ENCODE measurements around the gene PTPRE. TPM values are rescaled to one million over a fixed set of nuclear protein-coding genes. Genes with fewer than 3 reads are reported as not detected.

PTPRE gene
- total RNA-seq, 2 experiments from 2014 or later: 33.3 to 38.3 TPM

DNA sequence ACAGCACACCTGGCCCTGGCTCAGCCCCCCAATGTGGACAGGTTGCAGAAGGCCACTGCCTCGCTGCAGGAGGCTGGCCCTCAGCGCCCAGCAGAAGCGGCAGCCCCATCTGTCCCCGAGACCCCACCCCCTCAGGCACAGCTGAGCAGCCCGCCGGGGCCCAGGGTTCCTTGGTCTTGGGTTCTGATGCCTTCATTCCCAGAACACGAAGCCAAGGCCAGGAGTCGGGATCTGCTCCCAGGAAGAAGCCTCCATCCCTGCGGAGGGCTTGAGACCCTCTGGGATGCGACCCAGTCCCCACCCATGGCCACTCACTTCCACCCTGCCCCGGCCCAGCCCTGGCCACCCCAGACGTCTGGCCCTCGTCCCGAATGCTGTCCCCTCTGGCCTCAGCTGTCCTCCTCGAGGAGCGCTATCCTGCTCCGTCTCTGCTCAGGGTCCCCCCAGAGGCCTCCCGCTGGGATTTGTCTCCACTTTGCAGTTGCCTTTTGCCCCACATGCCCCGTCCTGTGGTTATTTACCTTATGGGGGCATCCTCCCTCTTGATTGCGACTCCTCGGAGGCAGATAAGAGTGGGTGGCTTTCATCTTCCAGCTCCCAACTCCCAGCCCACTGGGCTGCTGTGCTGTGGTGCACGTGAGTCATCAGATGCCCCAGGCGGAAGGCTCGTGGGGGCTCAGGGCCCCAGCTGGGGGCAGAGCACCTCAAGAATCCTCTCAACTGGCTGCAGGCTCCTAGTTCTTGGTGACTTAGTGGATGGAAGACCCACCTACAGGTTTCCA is 121.8 kb downstream of the PTPRE start:
- ChIA-PET POLR2A (no interaction called here), CTCF (interaction anchor here (1.1 to 2.6 kb wide), 2 partner anchors 15 to 41 kb away, joined by 5 to 12 read pairs; no protein-coding TSS in a partner anchor)

DNA sequence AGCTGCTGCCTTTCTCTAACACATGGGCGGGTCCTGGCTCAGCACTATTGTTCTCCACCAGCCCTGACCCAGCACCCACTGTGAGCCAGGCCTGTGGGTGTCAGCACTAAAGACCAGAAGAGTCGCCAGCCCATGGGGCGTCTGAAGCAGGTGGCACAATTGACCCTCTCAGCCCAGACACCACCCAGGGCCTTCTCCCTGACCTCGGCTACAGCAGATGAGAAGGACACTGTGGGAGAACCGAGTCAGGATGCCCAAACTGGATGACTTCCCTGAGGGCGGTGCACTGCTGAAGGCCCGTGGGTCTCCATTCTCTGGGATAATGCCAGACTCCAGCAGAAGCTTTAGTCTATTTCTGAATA is 122.4 kb downstream of the PTPRE start:
- CTCF ChIA-PET: interaction anchor here (1.1 to 2.6 kb wide), 2 partner anchors 15 to 40 kb away, joined by 5 to 12 read pairs; no protein-coding TSS in a partner anchor
- POLR2A ChIA-PET: no interaction called here

GRCh38 chr10:128029731-128030369 is 122.9 kb downstream of the PTPRE start:
- CTCF ChIA-PET: interaction anchor here (1.1 to 2.6 kb wide), 2 partner anchors 14 to 40 kb away, joined by 5 to 12 read pairs; no protein-coding TSS in a partner anchor
- POLR2A ChIA-PET: no interaction called here

DNA sequence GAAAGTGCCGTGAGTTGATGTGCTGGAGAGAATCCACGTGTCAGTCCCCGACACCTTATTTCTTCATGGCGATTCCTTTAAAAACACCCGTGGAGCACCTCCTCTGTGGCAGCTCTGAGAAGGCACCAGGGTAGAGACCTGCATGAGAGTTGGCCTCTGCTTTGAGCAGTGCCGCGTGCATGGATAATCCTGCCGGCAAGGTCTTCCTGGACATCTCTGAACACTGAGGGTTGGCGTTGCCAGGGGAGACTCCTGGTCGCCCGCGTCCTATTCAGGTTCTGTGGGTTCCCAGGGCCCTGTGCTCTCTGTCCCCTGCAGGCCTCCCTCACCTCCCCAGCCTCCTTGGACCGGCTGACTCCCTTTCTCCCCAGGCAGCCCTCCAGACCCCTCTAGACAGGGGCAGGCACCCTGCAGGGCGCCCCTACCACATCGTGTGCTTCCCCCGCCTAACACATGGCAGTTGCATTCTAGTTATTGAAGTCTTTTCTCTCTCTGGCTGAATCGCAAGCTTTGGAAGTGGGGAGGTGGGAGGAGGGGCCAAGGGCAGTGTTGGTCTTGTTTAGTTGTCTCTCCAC is 123.7 kb downstream of the PTPRE start:
- POLR2A ChIA-PET: no interaction called here
- CTCF ChIA-PET: interaction anchor here (0.9 kb wide), 1 partner anchor 39 kb away, joined by 3 read pairs; no protein-coding TSS in a partner anchor

DNA sequence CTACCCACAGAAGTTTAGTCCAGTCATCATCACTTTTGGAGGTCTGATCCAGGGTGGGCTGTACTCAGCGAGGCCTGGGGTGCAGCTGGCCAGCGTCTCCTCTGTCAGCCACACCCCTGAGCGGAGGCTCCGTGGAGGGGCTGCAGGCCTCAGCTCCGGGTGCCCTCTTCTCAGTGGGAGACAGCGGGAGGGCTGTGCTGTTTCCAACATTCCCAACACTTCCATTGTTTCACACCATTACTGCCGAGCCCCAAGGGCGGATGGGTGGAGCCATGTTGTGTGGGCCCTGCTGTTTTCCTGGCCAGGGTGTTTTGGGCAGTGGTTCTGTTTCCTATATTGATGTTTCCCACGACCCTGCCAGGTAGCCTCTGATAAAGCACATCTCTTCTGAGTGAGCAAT is 124.3 kb downstream of the PTPRE start:
- POLR2A ChIA-PET: no interaction called here

GRCh38 chr10:128032466-128032865 is 125.6 kb downstream of the PTPRE start:
- POLR2A ChIA-PET: no interaction called here
- CTCF ChIA-PET: interaction anchor here (0.9 to 7.2 kb wide), 2 partner anchors 16 to 36 kb away, joined by 3 to 71 read pairs; no protein-coding TSS in a partner anchor

More for the DNA sequence above, 124.3 kb downstream of the PTPRE start:
- CTCF ChIA-PET: interaction anchor here (0.9 kb wide), 1 partner anchor 38 kb away, joined by 3 read pairs; no protein-coding TSS in a partner anchor

DNA sequence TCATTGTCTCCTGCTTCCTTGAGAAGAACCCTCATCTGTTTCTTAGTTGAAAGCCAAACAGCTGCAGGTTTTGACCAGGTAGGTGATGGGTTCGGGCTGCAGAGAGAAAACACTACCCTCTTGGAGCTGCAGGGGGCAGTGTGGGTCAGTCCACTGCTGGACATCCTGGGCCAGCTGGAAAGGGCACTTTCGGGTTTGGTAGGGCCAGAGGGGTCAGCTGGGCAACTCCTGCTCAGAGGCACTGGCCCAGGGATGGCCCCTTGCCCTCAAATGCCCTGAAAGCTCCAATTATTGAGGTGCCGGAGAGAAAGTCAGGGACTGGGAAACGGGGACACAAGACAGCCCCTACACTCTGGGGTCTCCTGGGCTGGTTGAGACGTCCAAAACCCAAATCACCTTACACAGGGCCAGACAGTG is 128.7 kb downstream of the PTPRE start:
- POLR2A ChIA-PET: interaction anchor here (0.9 kb wide), 1 partner anchor 12 kb away, joined by 3 read pairs; no protein-coding TSS in a partner anchor
- CTCF ChIA-PET: interaction anchor here (0.6 to 7.2 kb wide), 24 partner anchors 9 to 320 kb away, joined by 3 to 71 read pairs (median 6); partner anchors contain the start of gene PTPRE

GRCh38 chr10:128036011-128036615 is 129.2 kb downstream of the PTPRE start:
- POLR2A ChIA-PET: interaction anchor here (0.9 kb wide), 1 partner anchor 11 kb away, joined by 3 read pairs; no protein-coding TSS in a partner anchor
- CTCF ChIA-PET: interaction anchor here (0.8 to 7.2 kb wide), 21 partner anchors 8 to 321 kb away, joined by 3 to 71 read pairs (median 6); no protein-coding TSS in a partner anchor

DNA sequence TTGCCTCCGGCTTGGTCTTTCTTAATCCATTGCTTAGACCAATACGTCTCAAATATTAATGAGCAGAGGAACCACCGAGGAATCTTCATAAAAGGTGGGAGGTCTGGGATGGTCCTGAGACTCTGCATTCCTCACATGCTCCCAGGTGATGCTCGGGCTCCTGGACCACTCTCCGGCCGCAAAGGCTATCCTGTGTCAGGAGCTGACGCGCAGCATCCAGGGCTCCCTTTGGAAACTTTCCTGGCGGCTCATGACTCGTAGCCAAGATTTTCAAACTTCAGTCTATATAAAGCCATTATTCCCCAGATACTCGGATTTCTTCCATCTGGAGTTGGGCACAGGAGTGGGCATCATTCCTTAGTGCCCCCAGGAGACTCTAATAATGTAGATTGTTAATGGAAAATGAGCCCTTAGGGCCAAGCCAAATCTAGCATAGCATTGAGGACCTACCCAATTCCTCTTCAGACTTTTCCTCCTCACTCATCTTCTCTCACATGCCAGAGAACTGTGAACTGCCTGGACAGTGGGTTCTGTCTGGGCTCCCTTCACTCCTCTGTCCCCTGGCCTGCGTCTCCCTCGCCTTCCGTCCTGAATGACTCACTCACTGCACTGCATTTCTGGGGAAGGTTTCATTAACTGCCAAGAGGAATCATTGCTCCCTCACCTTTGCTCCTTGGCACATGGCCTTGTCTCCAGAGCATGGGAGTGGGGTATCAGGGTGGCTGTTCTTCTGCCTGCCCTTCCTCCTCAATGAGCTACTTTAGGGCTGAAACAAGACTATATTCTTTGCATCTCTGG is 130.0 kb downstream of the PTPRE start:
- POLR2A ChIA-PET: no interaction called here

DNA sequence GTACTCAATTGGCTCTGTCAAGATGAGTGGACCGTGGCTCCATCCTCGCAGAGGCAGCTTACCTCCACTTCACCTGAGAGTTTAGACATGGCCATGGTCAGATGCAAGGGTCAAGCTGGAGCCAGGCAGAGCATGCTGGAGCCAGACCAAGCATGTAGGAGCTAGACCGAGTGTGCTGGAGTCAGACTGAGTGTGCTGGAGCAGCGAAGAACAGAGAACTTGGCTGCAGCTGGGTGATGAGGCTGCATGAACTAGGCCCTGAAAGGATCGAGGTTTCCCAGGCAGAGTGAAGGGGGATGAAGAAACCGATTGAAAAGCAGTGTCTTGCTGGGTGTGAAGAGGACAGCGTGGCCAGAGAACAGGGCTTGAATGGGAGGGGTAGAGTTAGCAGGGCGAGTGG is 133.2 kb downstream of the PTPRE start:
- POLR2A ChIA-PET: no interaction called here
- CTCF ChIA-PET: interaction anchor here (2.4 kb wide), 1 partner anchor 29 kb away, joined by 9 read pairs; no protein-coding TSS in a partner anchor

More for the DNA sequence above, 130.0 kb downstream of the PTPRE start:
- CTCF ChIA-PET: interaction anchor here (1.3 to 7.2 kb wide), 6 partner anchors 7 to 106 kb away, joined by 3 to 71 read pairs (median 14); no protein-coding TSS in a partner anchor

DNA sequence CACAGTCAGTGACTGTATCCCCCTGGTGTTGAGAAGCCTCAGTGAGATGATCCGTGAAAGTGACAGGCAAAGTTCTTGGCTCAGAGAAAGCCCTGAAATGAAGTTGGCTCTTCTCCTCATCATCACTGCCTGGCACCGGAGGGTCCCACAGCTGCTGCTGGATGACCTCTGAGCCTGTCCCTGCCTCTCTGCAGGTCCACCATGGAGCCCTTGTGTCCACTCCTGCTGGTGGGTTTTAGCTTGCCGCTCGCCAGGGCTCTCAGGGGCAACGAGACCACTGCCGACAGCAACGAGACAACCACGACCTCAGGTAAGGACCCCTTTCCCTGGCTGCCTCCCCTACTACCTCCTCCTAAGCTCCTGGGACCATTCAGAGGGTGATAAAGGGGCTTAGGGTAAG is 133.8 kb downstream of the PTPRE start:
- CTCF ChIA-PET: interaction anchor here (2.4 kb wide), 1 partner anchor 28 kb away, joined by 9 read pairs; no protein-coding TSS in a partner anchor
- POLR2A ChIA-PET: no interaction called here

DNA sequence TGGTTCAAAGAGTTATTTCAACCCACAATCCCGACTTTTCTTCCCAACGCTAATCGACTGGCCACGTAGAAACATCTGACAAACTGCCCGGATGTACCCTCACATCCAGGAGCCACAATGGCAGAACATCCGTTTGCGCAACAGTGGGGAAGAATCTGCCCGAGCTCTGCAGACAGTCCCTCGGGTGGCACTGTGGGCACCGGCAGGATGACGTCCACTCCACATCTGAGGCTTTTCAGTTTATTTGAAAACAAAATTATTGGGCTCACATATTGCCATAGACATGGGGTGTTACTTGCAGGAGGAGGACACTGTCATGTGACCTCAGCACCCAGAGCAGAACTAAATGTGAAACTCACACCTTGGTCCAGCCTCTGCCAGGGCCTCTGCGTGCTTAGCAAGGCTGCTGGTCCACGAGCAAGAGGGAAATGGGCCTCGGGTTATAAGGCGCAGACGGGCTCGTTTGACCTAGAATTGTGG is 135.3 kb downstream of the PTPRE start:
- CTCF ChIA-PET: interaction anchor here (1.1 kb wide), 1 partner anchor 27 kb away, joined by 4 read pairs; no protein-coding TSS in a partner anchor
- POLR2A ChIA-PET: interaction anchor here (0.8 kb wide), 1 partner anchor 22 kb away, joined by 3 read pairs; no protein-coding TSS in a partner anchor

GRCh38 chr10:128043259-128044045 is 136.5 kb downstream of the PTPRE start:
- ChIA-PET CTCF (interaction anchor here (1.1 to 3.5 kb wide), 5 partner anchors 8 to 32 kb away, joined by 4 to 20 read pairs (median 5); no protein-coding TSS in a partner anchor), POLR2A (interaction anchor here (0.8 kb wide), 1 partner anchor 21 kb away, joined by 3 read pairs; no protein-coding TSS in a partner anchor)

DNA sequence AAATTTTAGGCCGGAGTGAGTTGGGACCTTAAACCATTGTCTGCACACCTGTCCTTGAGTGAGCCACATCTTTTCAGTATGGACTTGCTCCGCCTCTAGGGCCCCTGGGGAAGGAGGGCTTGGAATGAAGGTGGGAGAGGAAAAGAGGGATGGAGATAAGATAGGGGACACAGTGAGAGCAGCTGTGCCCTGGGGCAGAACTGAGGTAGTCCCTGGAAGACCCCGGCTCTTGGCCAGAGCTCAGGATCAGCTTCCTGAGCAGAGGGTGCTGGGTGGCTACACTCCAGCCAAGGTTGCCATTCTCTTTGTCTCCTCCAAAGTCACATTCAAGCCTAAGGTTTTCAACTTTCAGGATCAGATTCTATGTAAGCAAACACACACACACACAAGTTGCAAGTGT is 137.3 kb downstream of the PTPRE start:
- ChIA-PET CTCF (interaction anchor here (1.6 to 3.5 kb wide), 4 partner anchors 9 to 33 kb away, joined by 5 to 20 read pairs (median 8); no protein-coding TSS in a partner anchor), POLR2A (no interaction called here)

DNA sequence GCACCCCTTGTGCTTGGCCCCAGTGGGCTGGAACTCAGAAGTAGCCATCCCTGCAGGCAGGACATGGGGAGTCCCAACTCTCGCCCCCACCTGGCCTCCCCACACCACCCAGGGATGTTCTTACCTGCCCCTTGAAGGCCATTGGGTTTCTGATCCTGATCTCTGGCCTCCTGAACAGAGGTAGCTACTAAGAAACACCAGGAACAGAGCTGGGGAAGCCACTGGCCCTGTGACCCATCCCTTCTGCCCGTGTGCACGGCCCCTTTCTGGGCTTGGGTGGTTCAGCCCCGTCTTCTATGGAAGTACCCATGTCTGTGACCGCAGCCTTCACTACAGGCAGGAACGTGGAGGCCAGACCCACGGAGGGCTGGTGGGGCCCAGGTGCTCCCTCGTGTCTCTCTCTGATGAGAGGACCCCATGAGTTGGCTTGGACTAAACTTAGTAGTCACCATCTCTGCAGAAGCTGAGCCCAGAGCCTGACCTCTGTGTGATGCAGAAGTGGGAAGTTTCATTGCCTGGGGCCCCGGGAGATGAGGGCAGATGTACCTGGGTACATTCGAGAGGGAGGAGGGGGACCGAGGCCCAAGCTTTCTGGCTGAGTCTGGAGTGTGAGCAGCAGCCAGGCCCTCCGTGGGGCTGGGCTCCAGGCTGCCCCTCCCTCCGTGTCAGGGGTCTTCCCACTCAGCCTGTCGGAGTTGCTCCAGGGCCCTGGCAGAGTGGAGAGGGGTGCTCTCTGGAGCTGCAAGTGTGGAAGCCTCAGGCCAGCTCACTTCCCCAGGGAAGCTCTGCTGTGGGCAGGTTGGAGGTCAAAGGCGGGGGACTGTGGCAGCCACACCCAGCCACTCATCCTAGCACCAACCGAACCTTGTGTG is 138.3 kb downstream of the PTPRE start:
- POLR2A ChIA-PET: no interaction called here
- CTCF ChIA-PET: interaction anchor here (1.6 to 8.9 kb wide), 5 partner anchors 10 to 34 kb away, joined by 5 to 77 read pairs (median 11); no protein-coding TSS in a partner anchor

GRCh38 chr10:128045833-128046120 is 138.9 kb downstream of the PTPRE start:
- CTCF ChIA-PET: interaction anchor here (3.5 to 8.9 kb wide), 2 partner anchors 11 to 17 kb away, joined by 20 to 77 read pairs; no protein-coding TSS in a partner anchor
- POLR2A ChIA-PET: no interaction called here

Measured in activated CD8-positive, alpha-beta memory T cell treated with anti-CD3 and anti-CD28 coated beads for 36 hours (primary cell).